ENCODE measurements around the gene ILDR2.

GRCh38 chr1:166888373-166889111 is 86.8 kb downstream of the ILDR2 start:
- TF ChIP-seq POLR2A (IDR thresholded peaks at IDR 0.05; ENCODE audit: low read depth, low read length) = no peak
- TF ChIP-seq TAF1 (IDR thresholded peaks at IDR 0.05; ENCODE audit: borderline replicate concordance, low read depth, low read length) = no peak
- no peak for TF ChIP-seq POLR2AphosphoS5 (IDR thresholded peaks at IDR 0.05; ENCODE audit: low read depth, low read length)
